Natural killer cell (primary cell): ENCODE data around the gene CUTC. TPM values are rescaled to one million over a fixed set of nuclear protein-coding genes. Genes with fewer than 3 reads are reported as not detected.

Experiments used
- ATAC-seq, 3 donors: fragments of 150-1000 bp in 2 of 3; fragments of 200-7000 bp in 1 of 3; cut with Tn5 transposase; 1 replicate in 1 of 3; 2 replicates in 2 of 3; pipeline ENCODE4 v1.10.0; 2021; ENCODE audit warnings: mild to moderate bottlenecking in 2 of 3, moderate library complexity in 2 of 3
- DNase-seq, 2 donors: peaks; one replicate each; pipeline versions ENCODE4 v3.0.0 to v3.0.0-alpha.2; 2013 to 2021; ENCODE audit warnings: mixed read lengths in 1 of 2
- H3K27ac ChIP-seq: one replicate; pipeline ENCODE4 v1.5.1; 2013; ENCODE audit warnings: mild to moderate bottlenecking, low read length
- H3K27me3 ChIP-seq: one replicate; pipeline ENCODE4 v1.6.1; 2013; ENCODE audit warnings: low read length; ENCODE audit not compliant: control insufficient read depth, insufficient read depth
- H3K36me3 ChIP-seq: one replicate; pipeline ENCODE4 v1.6.1; 2013; ENCODE audit warnings: low read length; ENCODE audit not compliant: control insufficient read depth, insufficient read depth
- H3K4me1 ChIP-seq: one replicate; pipeline ENCODE4 v1.6.1; 2013; ENCODE audit warnings: low read length; ENCODE audit not compliant: control insufficient read depth, insufficient read depth
- H3K4me3 ChIP-seq: one replicate; pipeline ENCODE4 v1.5.1; 2013; ENCODE audit warnings: low read length
- H3K9me3 ChIP-seq: one replicate; pipeline ENCODE4 v1.6.1; 2013; ENCODE audit warnings: low read length; ENCODE audit not compliant: control insufficient read depth, insufficient read depth
- H3K27ac Mint-ChIP-seq, 2 donors: one replicate each; pipeline ENCODE4 v1.8.0; 2022; ENCODE audit warnings: mild to moderate bottlenecking in 2 of 2, mixed read lengths in 2 of 2, moderate library complexity in 1 of 2
- H3K27me3 Mint-ChIP-seq, 2 donors: one replicate each; pipeline ENCODE4 v1.8.0; 2022; ENCODE audit warnings: low read depth in 2 of 2, mixed read lengths in 2 of 2
- H3K36me3 Mint-ChIP-seq: one replicate; pipeline ENCODE4 v1.8.0; 2022; ENCODE audit warnings: mixed read lengths
- H3K4me1 Mint-ChIP-seq, 2 donors: one replicate each; pipeline ENCODE4 v1.8.0; 2022; ENCODE audit warnings: mixed read lengths in 2 of 2
- H3K4me3 Mint-ChIP-seq: one replicate; pipeline ENCODE4 v1.8.0; 2022; ENCODE audit warnings: mild to moderate bottlenecking, moderate library complexity, mixed read lengths
- H3K9me3 Mint-ChIP-seq, 2 donors: one replicate each; pipeline ENCODE4 v1.8.0; 2022; ENCODE audit warnings: mixed read lengths in 2 of 2
- CTCF ChIP-seq: fragments of 200-600 bp; IDR thresholded peaks from one replicate; pipeline ENCODE4 v1.8.0; 2022; ENCODE audit warnings: antibody characterized with exemption
- WGBS: methylation state at CpG from one replicate; pipeline ENCODE4 v1.1.7; 2013; ENCODE audit warnings: missing lambda C conversion rate; ENCODE audit not compliant: insufficient coverage; 5-methylcytosine and 5-hydroxymethylcytosine counted together
- intact Hi-C: fragments of 100-400 bp; cut with micrococcal nuclease; formaldehyde crosslinking; loops from one replicate; pipeline ENCODE4 v1.14.2; 2022
- total RNA-seq, 4 donors: library from RNA; stranded (reverse); fragments of 120-200 nt in 1 of 4; gene quantifications; one replicate each; pipeline versions ENCODE4 v1.2.3 to v1.2.4, GENCODE V29; 2013 to 2022

The CUTC gene
- total RNA-seq, 3 donors from 2014 or later (not counting 1 experiment from before 2014, with no cell fraction given) = 21.4 to 28.1 (median 23.5) TPM

GRCh38 chr10:99777918-99778714, 46.1 kb downstream of the CUTC start:
- Histone ChIP-seq H3K4me3 (no peak overlapping the region), H3K9me3 (no peaks in the 10 kb centered on the region), H3K36me3 (no peaks in the 10 kb centered on the region), H3K27ac (no peak overlapping the region), H3K4me1 (no peaks in the 10 kb centered on the region), H3K27me3 (no peaks in the 10 kb centered on the region)
- no peak overlapping the region for H3K27ac Mint-ChIP-seq
- no peaks in the 10 kb centered on the region for H3K9me3 Mint-ChIP-seq
- intact Hi-C loops = no loop called here
- TF ChIP-seq CTCF = no peak
- peaks cover 4 to 7% of the 10 kb centered on the region in 2 donors for H3K4me1 Mint-ChIP-seq
- DNase-seq = no peak
- peaks cover 0 to 5% of the 10 kb centered on the region in 2 donors for H3K27me3 Mint-ChIP-seq
- H3K4me3 Mint-ChIP-seq = no peak overlapping the region
- no peak for ATAC-seq
- no CpG with 5 or more reads among the region's 1 CpG for WGBS
- H3K36me3 Mint-ChIP-seq = no peaks in the 10 kb centered on the region

DNA sequence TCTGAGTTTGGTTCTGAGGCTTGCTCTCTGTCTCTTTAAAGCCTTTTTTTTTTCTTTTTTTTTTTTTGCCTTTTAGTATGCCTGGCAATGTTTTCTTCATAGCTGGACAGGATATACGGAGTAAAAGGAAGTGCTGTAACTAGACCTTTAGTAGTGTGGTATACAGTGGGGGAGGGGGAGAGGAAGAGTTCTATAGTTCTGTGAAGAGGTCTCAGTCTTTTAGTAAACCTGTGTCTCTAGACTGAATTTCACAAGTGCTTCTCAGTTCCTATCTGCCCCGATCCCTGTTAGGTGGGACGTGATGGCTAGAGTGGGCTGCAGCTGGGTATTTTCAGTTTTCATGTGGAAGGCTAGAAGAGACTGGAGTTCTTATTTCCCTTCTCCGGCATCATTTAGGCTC, 47.3 kb downstream of the CUTC start:
- H3K9me3 Mint-ChIP-seq = no peaks in the 10 kb centered on the region
- H3K4me1 Mint-ChIP-seq = peaks cover 4 to 7% of the 10 kb centered on the region in 2 donors
- Histone ChIP-seq H3K4me1 (no peaks in the 10 kb centered on the region), H3K36me3 (no peaks in the 10 kb centered on the region), H3K27me3 (no peaks in the 10 kb centered on the region), H3K27ac (no peak overlapping the region), H3K9me3 (no peaks in the 10 kb centered on the region), H3K4me3 (no peak overlapping the region)
- intact Hi-C loops = no loop called here
- WGBS = 46% methylated on average over 2 of the region's 4 CpGs
- no peak overlapping the region for H3K4me3 Mint-ChIP-seq
- no peaks in the 10 kb centered on the region for H3K36me3 Mint-ChIP-seq
- TF ChIP-seq CTCF = no peak
- DNase-seq (no peak), ATAC-seq (no peak)
- H3K27me3 Mint-ChIP-seq = peaks cover 0 to 5% of the 10 kb centered on the region in 2 donors
- H3K27ac Mint-ChIP-seq = no peak overlapping the region

GRCh38 chr10:99781734-99782429, 49.8 kb downstream of the CUTC start:
- Histone ChIP-seq H3K36me3 (no peaks in the 10 kb centered on the region), H3K9me3 (no peaks in the 10 kb centered on the region), H3K4me1 (no peaks in the 10 kb centered on the region), H3K4me3 (no peak overlapping the region), H3K27me3 (no peaks in the 10 kb centered on the region), H3K27ac (no peak overlapping the region)
- WGBS = 90% methylated on average over 5 of the region's 5 CpGs
- Mint-ChIP-seq H3K27me3 (peaks cover 0 to 5% of the 10 kb centered on the region in 2 donors), H3K9me3 (no peaks in the 10 kb centered on the region), H3K4me1 (peaks cover 4 to 7% of the 10 kb centered on the region in 2 donors), H3K27ac (no peak overlapping the region), H3K36me3 (no peaks in the 10 kb centered on the region), H3K4me3 (no peak overlapping the region)
- DNase-seq (no peak), ATAC-seq (no peak)
- intact Hi-C loops = no loop called here
- no peak for TF ChIP-seq CTCF
